GM23338 (cell line): ENCODE data around the gene SFSWAP. TPM values are rescaled to one million over a fixed set of nuclear protein-coding genes. Genes with fewer than 3 reads are reported as not detected.

ENCODE experiments used
- ATAC-seq: fragments of 200-7000 bp; cut with Tn5 transposase; 3 replicates; pipeline ENCODE4 v1.9.1; 2020
- DNase-seq: peaks from one replicate; pipeline ENCODE4 v3.0.0-alpha.2; 2015; ENCODE audit warnings: low spot score
- H2AFZ ChIP-seq: fragments of 200-600 bp; sonication (generic); 2 replicates; pipeline ENCODE4 v1.8.0; 2016; ENCODE audit warnings: antibody characterized with exemption, mild to moderate bottlenecking, moderate library complexity
- H3F3A ChIP-seq: fragments of 200-600 bp; sonication (generic); replicated peaks from 2 replicates; pipeline ENCODE4 v1.8.0; 2017; ENCODE audit warnings: antibody characterized with exemption, mixed run types, low read depth
- H3K27ac ChIP-seq: fragments of 200-600 bp; sonication (generic); 2 replicates; pipeline ENCODE4 v1.6.1; 2016; ENCODE audit warnings: low read depth
- H3K27me3 ChIP-seq: fragments of 200-600 bp; sonication (generic); 2 replicates; pipeline ENCODE4 v1.8.0; 2016; ENCODE audit warnings: mild to moderate bottlenecking, mixed run types, moderate library complexity; ENCODE audit not compliant: insufficient read depth
- H3K36me3 ChIP-seq: fragments of 200-600 bp; sonication (generic); 2 replicates; pipeline ENCODE4 v1.8.0; 2016; ENCODE audit warnings: mild to moderate bottlenecking; ENCODE audit not compliant: insufficient read depth
- H3K4me1 ChIP-seq: fragments of 200-600 bp; sonication (generic); 2 replicates; pipeline ENCODE4 v1.8.0; 2016; ENCODE audit warnings: mild to moderate bottlenecking, moderate library complexity; ENCODE audit not compliant: insufficient read depth
- H3K4me2 ChIP-seq: fragments of 200-600 bp; sonication (generic); 2 replicates; pipeline ENCODE4 v1.7.1; 2017; ENCODE audit warnings: mixed run types
- H3K4me3 ChIP-seq: fragments of 200-600 bp; sonication (generic); 2 replicates; pipeline ENCODE4 v1.6.1; 2016; ENCODE audit warnings: mixed run types
- H3K79me2 ChIP-seq: fragments of 200-600 bp; sonication (generic); replicated peaks from 2 replicates; pipeline ENCODE4 v1.8.0; 2017; ENCODE audit warnings: mild to moderate bottlenecking; ENCODE audit not compliant: insufficient read depth
- H3K9me2 ChIP-seq: fragments of 200-600 bp; sonication (generic); 2 replicates; pipeline ENCODE4 v1.8.0; 2017; ENCODE audit not compliant: insufficient read depth
- H4K20me1 ChIP-seq: fragments of 200-600 bp; sonication (generic); replicated peaks from 2 replicates; pipeline ENCODE4 v1.8.0; 2017; ENCODE audit warnings: mild to moderate bottlenecking; ENCODE audit not compliant: insufficient read depth
- H3K27ac Mint-ChIP-seq: 2 replicates; pipeline ENCODE4 v1.8.0; 2020; ENCODE audit warnings: inconsistent platforms, mild to moderate bottlenecking, moderate library complexity, mixed read lengths
- H3K27me3 Mint-ChIP-seq: 3 replicates; pipeline ENCODE4 v1.8.0; 2022; ENCODE audit warnings: low read depth, mild to moderate bottlenecking, moderate library complexity, mixed read lengths, inconsistent platforms; ENCODE audit not compliant: insufficient read depth, poor library complexity
- H3K36me3 Mint-ChIP-seq: 3 replicates; pipeline ENCODE4 v1.8.0; 2021; ENCODE audit warnings: low read depth, mild to moderate bottlenecking, inconsistent platforms, moderate library complexity, mixed read lengths
- H3K4me1 Mint-ChIP-seq: 3 replicates; pipeline ENCODE4 v1.8.0; 2020; ENCODE audit warnings: mild to moderate bottlenecking, inconsistent platforms, mixed read lengths
- H3K4me3 Mint-ChIP-seq: 3 replicates; pipeline ENCODE4 v1.8.0; 2021; ENCODE audit warnings: moderate library complexity, mild to moderate bottlenecking, inconsistent platforms, mixed read lengths
- H3K9me3 Mint-ChIP-seq: 3 replicates; pipeline ENCODE4 v1.8.0; 2020; ENCODE audit warnings: moderate library complexity, mild to moderate bottlenecking, inconsistent platforms, mixed read lengths
- CREB1 ChIP-seq: fragments of 250-450 bp; sonication (Bioruptor Pico); IDR thresholded peaks from 2 replicates; pipeline ENCODE4 v1.5.0; 2020; ENCODE audit warnings: low read depth, mild to moderate bottlenecking, moderate library complexity
- EZH2phosphoT487 ChIP-seq: fragments of 200-600 bp; sonication (generic); IDR thresholded peaks from one replicate; pipeline ENCODE4 v1.8.1; 2018; ENCODE audit warnings: antibody characterized with exemption; ENCODE audit not compliant: unreplicated experiment
- NANOG ChIP-seq: IDR thresholded peaks from 2 replicates; pipeline ENCODE4 v1.6.1; 2016; ENCODE audit warnings: antibody characterized with exemption, borderline replicate concordance
- POLR2AphosphoS5 ChIP-seq: IDR thresholded peaks from 2 replicates; pipeline ENCODE4 v1.6.1; 2016; ENCODE audit warnings: antibody characterized with exemption, low read depth
- STAT1 ChIP-seq: IDR thresholded peaks from one replicate; pipeline ENCODE4 v1.6.1; 2016; ENCODE audit warnings: antibody characterized with exemption; ENCODE audit not compliant: unreplicated experiment
- ZNF114 ChIP-seq: fragments of 250-450 bp; sonication (Bioruptor Pico); IDR thresholded peaks from 2 replicates; pipeline ENCODE4 v1.5.0; 2020; ENCODE audit warnings: mild to moderate bottlenecking, moderate library complexity
- polyA plus RNA-seq: library from polyadenylated mRNA; unstranded; fragments of >200 nt; fragmentation: Nextera tagmentation; extraction: Ambion mirVana; gene quantifications from 2 replicates; pipeline ENCODE4 v1.2.1, GENCODE V29; 2016
- total RNA-seq: library from RNA; depleted of rRNA; stranded (reverse); fragments of >200 nt; shearing (Covaris generic); gene quantifications from 2 replicates; pipeline ENCODE4 v1.2.3, GENCODE V29; 2014
- TF ChIP-seq, protein P1 (sequence below): IDR thresholded peaks from 2 replicates; pipeline ENCODE4 v1.6.1; 2016; ENCODE audit warnings: antibody characterized with exemption
- TF ChIP-seq, protein P2 (sequence below): fragments of 250-450 bp; sonication (Bioruptor Pico); IDR thresholded peaks from 2 replicates; pipeline ENCODE4 v1.5.0; 2020; ENCODE audit warnings: mild to moderate bottlenecking, moderate library complexity
- TF ChIP-seq, protein P3 (sequence below), 2 experiments: fragments of 200-600 bp in 1 of 2; sonication (generic) in 1 of 2; conservative IDR thresholded peaks; 2 replicates each; pipeline versions ENCODE4 v1.5.1 to v1.6.1; 2016 to 2017; ENCODE audit warnings: antibody characterized with exemption in 2 of 2, low read depth in 2 of 2, mild to moderate bottlenecking in 2 of 2, moderate library complexity in 1 of 2

The SFSWAP gene
- total and polyA plus RNA-seq, 2 experiments from 2014 or later = 41.0 to 49.8 TPM

DNA sequence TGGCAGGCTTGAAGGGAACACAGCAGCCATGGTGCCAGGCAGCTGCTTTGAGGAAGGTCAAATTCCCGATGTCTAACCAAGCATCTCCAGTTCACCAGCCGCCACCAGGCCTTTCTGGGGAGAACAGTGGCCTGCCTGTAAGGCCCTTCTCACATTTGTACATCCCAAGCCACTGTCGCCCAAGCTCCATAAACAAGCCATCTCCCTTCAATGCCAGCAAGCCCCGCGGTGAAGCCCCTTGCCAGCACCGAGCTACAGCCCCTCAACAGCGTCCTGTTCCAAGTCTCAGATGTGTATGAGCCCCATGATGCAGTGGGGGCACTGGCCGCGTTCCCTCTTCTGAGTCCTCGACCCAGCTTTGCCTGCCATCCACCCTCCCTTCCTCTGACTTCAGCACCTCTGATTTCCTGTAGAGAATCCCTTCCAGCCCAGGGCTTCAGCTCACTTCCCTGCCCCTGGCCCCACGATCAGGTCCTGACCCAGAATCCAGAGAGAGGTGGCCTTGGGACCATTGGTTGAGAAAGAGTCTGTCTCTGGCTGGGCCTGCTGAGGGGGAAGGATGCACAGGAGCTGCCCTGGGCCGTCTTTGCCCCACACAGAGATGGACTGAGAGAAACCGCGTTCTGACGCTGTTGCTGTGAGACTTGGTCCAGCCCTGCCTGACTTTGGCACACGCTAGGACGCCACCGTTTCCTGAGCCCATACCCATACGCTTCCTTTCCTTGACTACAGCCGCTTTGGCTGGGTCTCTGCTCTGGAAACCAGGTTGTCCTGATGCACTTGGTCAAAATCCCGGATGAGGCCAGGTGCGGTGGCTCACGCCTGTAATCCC, 115.4 kb downstream of the SFSWAP start (continued):
- TF ChIP-seq, protein P1, sequence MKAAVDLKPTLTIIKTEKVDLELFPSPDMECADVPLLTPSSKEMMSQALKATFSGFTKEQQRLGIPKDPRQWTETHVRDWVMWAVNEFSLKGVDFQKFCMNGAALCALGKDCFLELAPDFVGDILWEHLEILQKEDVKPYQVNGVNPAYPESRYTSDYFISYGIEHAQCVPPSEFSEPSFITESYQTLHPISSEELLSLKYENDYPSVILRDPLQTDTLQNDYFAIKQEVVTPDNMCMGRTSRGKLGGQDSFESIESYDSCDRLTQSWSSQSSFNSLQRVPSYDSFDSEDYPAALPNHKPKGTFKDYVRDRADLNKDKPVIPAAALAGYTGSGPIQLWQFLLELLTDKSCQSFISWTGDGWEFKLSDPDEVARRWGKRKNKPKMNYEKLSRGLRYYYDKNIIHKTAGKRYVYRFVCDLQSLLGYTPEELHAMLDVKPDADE = no peak
- TF ChIP-seq STAT1 (no peak), ZNF114 (CRISPR knock-in tag) (no peak), POLR2AphosphoS5 (no peak), NANOG (no peak)
- TF ChIP-seq, protein P2, sequence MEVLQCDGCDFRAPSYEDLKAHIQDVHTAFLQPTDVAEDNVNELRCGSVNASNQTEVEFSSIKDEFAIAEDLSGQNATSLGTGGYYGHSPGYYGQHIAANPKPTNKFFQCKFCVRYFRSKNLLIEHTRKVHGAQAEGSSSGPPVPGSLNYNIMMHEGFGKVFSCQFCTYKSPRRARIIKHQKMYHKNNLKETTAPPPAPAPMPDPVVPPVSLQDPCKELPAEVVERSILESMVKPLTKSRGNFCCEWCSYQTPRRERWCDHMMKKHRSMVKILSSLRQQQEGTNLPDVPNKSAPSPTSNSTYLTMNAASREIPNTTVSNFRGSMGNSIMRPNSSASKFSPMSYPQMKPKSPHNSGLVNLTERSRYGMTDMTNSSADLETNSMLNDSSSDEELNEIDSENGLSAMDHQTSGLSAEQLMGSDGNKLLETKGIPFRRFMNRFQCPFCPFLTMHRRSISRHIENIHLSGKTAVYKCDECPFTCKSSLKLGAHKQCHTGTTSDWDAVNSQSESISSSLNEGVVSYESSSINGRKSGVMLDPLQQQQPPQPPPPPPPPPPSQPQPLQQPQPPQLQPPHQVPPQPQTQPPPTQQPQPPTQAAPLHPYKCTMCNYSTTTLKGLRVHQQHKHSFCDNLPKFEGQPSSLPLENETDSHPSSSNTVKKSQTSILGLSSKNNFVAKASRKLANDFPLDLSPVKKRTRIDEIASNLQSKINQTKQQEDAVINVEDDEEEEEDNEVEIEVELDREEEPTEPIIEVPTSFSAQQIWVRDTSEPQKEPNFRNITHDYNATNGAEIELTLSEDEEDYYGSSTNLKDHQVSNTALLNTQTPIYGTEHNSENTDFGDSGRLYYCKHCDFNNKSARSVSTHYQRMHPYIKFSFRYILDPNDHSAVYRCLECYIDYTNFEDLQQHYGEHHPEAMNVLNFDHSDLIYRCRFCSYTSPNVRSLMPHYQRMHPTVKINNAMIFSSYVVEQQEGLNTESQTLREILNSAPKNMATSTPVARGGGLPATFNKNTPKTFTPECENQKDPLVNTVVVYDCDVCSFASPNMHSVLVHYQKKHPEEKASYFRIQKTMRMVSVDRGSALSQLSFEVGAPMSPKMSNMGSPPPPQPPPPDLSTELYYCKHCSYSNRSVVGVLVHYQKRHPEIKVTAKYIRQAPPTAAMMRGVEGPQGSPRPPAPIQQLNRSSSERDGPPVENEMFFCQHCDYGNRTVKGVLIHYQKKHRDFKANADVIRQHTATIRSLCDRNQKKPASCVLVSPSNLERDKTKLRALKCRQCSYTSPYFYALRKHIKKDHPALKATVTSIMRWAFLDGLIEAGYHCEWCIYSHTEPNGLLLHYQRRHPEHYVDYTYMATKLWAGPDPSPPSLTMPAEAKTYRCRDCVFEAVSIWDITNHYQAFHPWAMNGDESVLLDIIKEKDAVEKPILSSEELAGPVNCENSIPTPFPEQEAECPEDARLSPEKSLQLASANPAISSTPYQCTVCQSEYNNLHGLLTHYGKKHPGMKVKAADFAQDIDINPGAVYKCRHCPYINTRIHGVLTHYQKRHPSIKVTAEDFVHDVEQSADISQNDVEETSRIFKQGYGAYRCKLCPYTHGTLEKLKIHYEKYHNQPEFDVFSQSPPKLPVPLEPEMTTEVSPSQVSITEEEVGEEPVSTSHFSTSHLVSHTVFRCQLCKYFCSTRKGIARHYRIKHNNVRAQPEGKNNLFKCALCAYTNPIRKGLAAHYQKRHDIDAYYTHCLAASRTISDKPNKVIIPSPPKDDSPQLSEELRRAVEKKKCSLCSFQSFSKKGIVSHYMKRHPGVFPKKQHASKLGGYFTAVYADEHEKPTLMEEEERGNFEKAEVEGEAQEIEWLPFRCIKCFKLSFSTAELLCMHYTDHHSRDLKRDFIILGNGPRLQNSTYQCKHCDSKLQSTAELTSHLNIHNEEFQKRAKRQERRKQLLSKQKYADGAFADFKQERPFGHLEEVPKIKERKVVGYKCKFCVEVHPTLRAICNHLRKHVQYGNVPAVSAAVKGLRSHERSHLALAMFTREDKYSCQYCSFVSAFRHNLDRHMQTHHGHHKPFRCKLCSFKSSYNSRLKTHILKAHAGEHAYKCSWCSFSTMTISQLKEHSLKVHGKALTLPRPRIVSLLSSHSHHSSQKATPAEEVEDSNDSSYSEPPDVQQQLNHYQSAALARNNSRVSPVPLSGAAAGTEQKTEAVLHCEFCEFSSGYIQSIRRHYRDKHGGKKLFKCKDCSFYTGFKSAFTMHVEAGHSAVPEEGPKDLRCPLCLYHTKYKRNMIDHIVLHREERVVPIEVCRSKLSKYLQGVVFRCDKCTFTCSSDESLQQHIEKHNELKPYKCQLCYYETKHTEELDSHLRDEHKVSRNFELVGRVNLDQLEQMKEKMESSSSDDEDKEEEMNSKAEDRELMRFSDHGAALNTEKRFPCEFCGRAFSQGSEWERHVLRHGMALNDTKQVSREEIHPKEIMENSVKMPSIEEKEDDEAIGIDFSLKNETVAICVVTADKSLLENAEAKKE (CRISPR knock-in tag) = no peak

DNA sequence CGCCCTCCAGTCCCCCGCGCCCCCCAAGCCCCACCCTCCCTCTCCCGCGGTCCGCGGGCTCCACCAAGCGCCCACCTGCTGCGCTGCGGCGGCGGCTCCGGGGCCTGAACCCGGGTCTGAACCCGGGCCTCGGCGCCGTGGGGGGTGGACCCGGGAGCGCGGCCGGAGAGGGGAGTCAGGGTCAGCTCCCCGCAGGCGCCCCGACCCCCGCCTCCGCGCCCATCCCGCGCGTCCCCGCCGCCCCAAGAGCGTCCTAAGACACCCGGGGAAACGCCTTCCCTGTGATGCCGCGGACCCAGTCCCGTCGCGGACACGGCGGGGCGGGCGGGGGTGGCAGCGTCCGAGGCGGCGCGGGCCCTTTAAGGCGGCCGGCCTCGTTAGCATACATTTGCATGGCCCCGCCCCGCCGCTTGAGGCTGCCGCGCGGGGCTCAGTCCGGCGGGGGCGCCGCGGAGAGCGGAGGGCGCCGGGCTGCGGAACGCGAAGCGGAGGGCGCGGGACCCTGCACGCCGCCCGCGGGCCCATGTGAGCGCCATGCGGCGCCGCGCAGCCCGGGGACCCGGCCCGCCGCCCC, 117.2 kb downstream of the SFSWAP start, which contains the start of gene MMP17:
MMP17 (plus strand) TSS at position 433 of the 574 bp plus-strand sequence; CDS start at position 535, 102 bp downstream.
- peaks cover 7% of the 10 kb centered on the region; the same call in 1 of the 2 replicates for H3K4me1 ChIP-seq
- Mint-ChIP-seq H3K36me3 (no peaks in the 10 kb centered on the region; the same call in 2 of the 3 replicates), H3K4me3 (peak within 1 kb of the TSS; percentile 78), H3K27ac (no peak within 1 kb of the TSS), H3K27me3 (peaks cover 14% of the 10 kb centered on the region), H3K9me3 (no peaks in the 10 kb centered on the region), H3K4me1 (peaks cover 10% of the 10 kb centered on the region; the same call in 2 of the 3 replicates)
- peak; percentile 94 for DNase-seq
- no peaks in the 10 kb centered on the region; the same call in 1 of the 2 replicates for H3K79me2 ChIP-seq
- 0 out of 2 replicates have a peak, but pooled peaks cover 2% of the 10 kb centered on the region for H3F3A ChIP-seq
- no peaks in the 10 kb centered on the region for H3K9me2 ChIP-seq
- TF ChIP-seq POLR2AphosphoS5 = peak; percentile 82
- TF ChIP-seq NANOG = no peak
- TF ChIP-seq EZH2phosphoT487 = no peak
- TF ChIP-seq CREB1 (CRISPR knock-in tag) = no peak
- TF ChIP-seq, protein P3, sequence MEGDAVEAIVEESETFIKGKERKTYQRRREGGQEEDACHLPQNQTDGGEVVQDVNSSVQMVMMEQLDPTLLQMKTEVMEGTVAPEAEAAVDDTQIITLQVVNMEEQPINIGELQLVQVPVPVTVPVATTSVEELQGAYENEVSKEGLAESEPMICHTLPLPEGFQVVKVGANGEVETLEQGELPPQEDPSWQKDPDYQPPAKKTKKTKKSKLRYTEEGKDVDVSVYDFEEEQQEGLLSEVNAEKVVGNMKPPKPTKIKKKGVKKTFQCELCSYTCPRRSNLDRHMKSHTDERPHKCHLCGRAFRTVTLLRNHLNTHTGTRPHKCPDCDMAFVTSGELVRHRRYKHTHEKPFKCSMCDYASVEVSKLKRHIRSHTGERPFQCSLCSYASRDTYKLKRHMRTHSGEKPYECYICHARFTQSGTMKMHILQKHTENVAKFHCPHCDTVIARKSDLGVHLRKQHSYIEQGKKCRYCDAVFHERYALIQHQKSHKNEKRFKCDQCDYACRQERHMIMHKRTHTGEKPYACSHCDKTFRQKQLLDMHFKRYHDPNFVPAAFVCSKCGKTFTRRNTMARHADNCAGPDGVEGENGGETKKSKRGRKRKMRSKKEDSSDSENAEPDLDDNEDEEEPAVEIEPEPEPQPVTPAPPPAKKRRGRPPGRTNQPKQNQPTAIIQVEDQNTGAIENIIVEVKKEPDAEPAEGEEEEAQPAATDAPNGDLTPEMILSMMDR (conservative IDR thresholded peaks at IDR 0.05; ENCODE audit: low read depth in 2 of 2) = peak in 1 of 2 experiments; percentile 49; a peak in 2 of 4 replicates
- peak within 1 kb of the TSS; percentile 73 for H3K4me3 ChIP-seq
- H4K20me1 ChIP-seq = no peaks in the 10 kb centered on the region
- peaks cover 29% of the 10 kb centered on the region for H3K27me3 ChIP-seq
- no peaks in the 10 kb centered on the region for H3K36me3 ChIP-seq
- no peak within 1 kb of the TSS for H2AFZ ChIP-seq
- no peak within 1 kb of the TSS for H3K27ac ChIP-seq
- ATAC-seq = peak; percentile 49
- H3K4me2 ChIP-seq = peak within 1 kb of the TSS; percentile 93
